GM21447 (cell line): ENCODE results near the gene SLC66A2.

Experiments used
- ATAC-seq: cut with Tn5 transposase; IDR thresholded peaks from one replicate; pipeline ENCODE4 v1.9.1; 2021; ENCODE audit not compliant: unreplicated experiment

Gene SLC66A2

GRCh38 chr18:79904357-79905147 lies 46.9 kb downstream of the SLC66A2 start:
- ATAC-seq: no peak

- no peak for ATAC-seq
These were observed 47.6 kb downstream of the SLC66A2 start for GRCh38 chr18:79903787-79904356.

DNA sequence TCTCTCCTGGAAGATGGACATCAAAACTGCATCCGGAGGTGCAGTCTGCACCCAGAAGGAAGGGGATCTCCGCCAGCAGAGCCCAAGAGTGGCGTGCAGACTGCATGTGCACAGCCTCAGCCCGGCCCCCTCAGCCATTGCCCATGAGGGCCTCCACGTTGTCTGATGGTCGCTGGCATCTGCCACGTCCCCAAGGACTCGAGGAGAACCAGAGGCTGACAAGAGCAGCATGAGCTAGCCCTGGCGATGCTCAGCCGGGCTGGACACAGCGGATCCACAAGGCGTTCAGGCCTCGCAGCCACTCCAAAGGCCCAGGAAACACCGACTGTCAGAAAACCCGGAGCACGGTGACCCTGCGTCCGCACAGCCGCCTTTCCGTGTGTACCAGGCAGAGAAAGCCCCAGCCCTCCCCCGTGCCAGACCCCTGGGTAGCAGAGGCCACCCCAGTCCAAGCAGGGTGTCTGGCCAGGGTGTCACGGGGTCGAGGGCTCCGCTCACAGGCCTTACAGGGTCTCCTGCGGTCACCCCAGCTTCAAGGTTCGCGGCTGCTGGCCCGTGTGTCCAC lies 48.3 kb downstream of the SLC66A2 start:
- ATAC-seq: no peak

- ATAC-seq: no peak
These were observed 48.8 kb downstream of the SLC66A2 start for GRCh38 chr18:79902640-79903039.

GRCh38 chr18:79902075-79902474 lies 49.4 kb downstream of the SLC66A2 start:
- ATAC-seq: no peak

- no peak for ATAC-seq
These were observed 49.8 kb downstream of the SLC66A2 start for GRCh38 chr18:79901665-79902064.

- no peak for ATAC-seq
These were observed 50.6 kb downstream of the SLC66A2 start for GRCh38 chr18:79900610-79901570.

DNA sequence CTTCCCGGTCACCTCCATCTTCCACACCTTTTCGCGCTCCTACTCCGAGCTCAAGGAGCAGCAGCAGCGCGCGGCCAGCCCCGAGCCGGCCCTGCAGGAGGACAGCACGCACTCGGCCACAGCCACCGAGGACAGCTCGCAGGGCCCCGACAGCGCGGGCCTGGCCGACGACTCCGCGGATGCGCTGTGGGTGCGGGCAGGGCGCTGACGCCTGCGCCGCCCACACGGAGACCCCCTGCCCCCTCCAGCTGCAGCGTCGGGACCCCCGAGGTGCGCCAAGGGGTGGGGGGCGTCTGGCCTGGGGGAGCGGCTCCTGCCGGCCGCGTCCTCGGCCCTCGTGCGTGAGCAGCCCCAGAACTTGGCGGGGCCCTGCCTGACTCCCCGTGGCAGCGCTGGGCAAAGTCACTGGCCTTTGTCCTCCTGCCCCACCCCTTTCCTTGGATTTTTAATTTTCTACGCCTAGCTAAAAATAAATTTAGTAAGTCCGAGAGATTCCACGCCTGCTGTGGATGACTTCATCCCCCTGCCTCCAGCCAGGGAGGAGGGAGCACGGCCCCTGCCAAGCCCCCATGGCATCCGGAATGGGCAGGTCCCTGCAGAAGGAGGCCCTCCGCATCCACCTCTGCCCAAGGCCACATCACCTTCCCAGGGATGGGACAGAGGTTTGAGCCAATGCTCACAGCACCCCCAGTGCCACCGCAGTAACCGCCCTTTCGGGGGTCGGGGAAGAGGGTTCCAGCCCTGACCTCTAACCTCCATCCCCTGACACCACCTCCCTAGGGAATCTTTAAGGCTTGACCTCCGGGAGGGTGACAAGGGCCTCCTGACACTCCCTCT lies 51.6 kb downstream of the SLC66A2 start:
- no peak for ATAC-seq

DNA sequence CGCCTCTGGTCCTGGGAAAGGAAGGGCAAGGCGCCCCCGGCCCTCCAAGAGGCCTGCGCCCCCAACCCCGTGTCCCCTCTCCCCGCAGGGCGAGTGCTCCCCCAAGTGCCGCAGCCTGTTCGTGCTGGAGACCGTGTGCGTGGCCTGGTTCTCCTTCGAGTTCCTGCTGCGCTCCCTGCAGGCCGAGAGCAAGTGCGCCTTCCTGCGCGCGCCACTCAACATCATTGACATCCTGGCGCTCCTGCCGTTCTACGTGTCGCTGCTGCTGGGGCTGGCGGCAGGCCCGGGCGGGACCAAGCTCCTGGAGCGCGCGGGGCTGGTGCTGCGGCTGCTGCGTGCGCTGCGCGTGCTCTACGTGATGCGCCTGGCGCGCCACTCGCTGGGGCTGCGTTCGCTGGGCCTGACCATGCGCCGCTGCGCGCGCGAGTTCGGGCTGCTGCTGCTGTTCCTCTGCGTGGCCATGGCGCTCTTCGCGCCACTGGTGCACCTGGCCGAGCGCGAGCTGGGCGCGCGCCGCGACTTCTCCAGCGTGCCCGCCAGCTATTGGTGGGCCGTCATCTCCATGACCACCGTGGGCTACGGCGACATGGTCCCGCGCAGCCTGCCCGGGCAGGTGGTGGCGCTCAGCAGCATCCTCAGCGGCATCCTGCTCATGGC lies 52.4 kb downstream of the SLC66A2 start:
- ATAC-seq: no peak

GRCh38 chr18:79897940-79898625 lies 53.4 kb downstream of the SLC66A2 start:
- ATAC-seq: no peak

DNA sequence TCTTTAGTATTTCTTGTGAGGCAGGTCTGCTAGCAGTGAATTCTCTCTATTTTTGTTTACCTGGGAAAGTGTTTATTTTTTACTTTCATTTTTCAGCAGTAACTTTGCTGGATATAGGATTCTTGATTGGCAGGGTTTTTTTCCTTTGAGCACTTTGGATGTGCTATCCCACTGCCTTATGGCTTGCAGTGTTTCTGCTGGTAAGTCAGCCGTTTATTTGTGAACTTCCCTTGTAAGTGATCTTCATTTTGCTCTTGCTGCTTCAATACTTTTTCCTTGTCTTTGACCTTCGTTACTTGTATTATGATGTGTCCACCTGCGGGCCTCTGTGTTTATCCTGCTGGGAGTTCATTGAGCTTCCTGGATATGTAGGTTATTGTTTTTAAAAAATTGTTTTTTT lies 54.7 kb downstream of the SLC66A2 start:
- no peak for ATAC-seq

- ATAC-seq: no peak
These were observed 60.8 kb downstream of the SLC66A2 start for GRCh38 chr18:79890674-79891073.

DNA sequence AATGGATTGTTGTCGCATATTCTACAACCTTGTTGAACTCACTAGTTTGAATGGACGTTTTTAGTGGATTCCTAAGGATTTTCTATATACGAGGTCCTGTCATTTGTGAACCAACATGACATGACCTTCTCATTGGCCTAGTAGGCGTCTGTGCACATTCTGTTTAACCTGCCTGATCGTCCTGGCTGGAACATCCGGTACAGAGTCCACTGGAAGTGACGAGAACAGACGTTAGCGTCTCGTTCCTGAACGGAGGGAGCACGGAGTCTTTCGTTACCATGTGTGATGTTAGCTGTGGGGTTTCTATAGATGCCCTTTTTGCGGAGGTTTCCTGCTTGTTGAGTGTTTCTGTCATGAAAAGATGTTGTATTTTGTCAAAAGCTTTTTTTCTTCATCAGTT lies 61.9 kb downstream of the SLC66A2 start:
- ATAC-seq: no peak

DNA sequence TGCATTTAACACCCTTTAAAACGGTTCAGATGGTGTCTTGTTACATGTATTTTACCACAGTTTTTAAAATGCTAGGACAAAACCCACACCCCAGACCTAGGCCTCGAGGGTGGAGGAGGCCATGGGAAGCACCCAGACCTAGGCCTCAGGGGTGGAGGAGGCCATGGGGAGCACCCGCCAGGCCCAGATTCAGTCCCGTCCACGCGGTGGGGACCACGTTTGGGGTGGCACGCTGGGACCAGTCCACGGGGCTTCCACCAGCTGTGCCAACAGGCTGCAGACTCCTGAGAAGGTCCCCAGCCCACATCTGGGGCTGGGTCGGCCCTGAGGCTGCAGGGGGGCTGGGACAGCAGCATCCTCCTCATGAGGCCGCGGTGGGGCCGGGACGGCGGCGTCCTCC lies 63.4 kb downstream of the SLC66A2 start:
- no peak for ATAC-seq

DNA sequence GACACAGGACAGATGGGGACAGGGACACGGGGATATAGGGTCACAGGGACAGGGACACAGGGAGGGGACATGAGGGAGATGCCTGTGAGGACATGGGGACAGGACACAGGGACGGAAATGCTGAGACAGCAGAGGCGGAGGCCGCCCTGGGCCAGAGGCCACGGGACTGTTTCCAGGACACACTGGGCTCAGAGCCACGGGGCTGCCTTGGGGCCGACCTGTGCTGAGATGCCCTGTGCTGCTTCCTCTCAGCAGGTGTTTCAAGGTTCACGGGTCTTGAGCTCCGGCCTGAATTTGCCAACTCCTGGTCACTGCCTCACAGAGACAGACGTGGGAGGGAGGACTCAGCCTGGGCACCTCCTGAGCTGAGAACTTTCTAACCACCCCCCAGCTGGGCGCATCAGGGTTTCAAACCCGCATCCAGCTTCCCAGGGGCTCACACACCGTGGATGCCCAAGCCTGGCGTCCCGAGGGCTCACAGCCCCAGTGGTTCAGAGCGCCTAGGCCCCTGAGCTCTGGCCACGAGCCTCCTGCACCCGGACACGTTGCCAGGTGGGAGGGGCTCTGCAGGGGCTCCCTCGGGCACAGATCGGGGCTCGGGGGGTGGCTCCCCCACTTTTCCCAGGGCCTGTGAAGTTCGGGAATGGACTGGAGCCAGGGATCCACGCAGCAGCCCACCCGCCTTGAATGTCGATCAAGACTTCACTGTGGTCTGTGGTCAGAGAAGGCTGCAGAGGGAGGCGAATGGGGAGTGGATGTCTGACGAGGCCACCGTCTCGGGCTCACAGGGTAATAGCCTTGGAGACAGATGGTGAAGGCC lies 64.1 kb downstream of the SLC66A2 start:
- no peak for ATAC-seq

DNA sequence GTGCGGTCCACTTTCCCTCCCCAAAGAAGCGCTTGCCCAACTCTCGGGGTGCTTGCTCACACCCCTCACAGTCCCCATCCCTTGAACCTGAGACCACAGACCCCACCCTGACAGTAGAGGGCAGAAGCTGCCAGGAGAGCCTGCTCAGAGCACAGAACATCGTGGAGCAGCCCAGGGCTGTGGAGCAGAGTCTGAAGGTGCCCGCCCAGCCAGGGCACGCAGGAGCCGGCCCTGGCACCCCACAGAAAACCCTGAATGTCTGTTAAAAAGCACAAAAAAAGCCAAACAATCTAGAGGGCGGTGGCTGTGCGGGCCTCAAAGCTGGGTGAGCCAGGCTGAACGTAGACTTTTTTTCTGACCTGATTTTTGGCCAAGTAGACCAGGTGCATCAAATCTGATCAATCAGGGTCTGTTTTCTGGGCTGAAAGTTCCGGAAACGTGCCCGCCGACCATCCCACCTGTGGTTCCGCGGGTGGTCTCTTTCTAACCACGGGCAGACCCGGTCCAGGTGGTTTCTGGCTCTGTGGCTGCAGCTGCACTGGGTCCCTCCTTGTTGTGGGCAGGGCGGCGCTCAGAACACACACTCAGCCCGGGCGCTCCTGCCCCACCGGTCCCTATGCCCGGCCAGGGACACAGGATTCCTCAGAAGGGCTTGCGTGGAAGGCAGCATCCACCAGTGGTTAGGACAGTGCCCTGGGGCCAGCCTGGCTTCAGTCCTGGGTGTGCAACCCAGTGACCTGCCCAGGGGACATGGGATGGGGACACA lies 66.3 kb downstream of the SLC66A2 start:
- ATAC-seq: no peak

- no peak for ATAC-seq
These were observed 67.0 kb downstream of the SLC66A2 start for GRCh38 chr18:79884294-79884962.
